Measurements from ENCODE around the gene WNK2.

WNK2 gene

DNA sequence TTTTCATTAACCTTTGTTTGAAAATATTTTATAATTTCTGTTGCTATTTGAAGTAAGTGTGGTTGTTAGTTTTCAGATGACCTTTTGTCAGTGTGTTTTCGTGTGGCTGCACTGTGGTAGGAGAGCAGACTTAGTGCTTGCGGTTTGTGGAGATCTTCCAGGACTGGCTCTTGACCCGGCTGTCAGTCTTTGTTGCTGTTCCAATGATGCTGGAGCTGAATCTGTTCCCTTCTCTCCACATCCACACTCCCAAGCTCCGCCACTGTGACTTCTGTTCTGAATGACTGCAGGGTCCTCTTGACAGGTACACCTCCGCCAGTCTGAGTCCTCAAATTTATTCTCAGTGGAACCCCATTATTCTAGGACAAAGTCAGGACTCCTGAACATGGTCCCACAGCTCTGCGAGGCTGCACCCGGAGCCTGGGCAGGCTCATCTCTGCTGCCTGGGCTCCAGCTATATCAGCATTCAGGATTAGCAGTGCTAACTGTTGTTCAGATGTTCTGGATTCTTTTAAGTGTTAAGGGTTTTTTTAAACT, 126.0 kb downstream of the WNK2 start:
- H3K27me3 ChIP-seq, result no peaks in the 10 kb centered on the region
- no peak overlapping the region for H3K27ac ChIP-seq
- intact Hi-C loops (cut with DNase I; ENCODE audit: low total_unique reads), result loop anchor here (5.0 kb wide), 1 partner anchor 153 kb away; no protein-coding TSS in a partner anchor
- no peaks in the 10 kb centered on the region for H3K4me1 ChIP-seq
- H3K9me3 ChIP-seq, result no peaks in the 10 kb centered on the region
- DNase-seq, result peak in 1 of 2 donors; percentile 20
- H3K4me3 ChIP-seq, result no peak overlapping the region
- TF ChIP-seq, protein P1, sequence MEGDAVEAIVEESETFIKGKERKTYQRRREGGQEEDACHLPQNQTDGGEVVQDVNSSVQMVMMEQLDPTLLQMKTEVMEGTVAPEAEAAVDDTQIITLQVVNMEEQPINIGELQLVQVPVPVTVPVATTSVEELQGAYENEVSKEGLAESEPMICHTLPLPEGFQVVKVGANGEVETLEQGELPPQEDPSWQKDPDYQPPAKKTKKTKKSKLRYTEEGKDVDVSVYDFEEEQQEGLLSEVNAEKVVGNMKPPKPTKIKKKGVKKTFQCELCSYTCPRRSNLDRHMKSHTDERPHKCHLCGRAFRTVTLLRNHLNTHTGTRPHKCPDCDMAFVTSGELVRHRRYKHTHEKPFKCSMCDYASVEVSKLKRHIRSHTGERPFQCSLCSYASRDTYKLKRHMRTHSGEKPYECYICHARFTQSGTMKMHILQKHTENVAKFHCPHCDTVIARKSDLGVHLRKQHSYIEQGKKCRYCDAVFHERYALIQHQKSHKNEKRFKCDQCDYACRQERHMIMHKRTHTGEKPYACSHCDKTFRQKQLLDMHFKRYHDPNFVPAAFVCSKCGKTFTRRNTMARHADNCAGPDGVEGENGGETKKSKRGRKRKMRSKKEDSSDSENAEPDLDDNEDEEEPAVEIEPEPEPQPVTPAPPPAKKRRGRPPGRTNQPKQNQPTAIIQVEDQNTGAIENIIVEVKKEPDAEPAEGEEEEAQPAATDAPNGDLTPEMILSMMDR (IDR thresholded peaks at IDR 0.05), result no peak
- H3K36me3 ChIP-seq, result no peaks in the 10 kb centered on the region

DNA sequence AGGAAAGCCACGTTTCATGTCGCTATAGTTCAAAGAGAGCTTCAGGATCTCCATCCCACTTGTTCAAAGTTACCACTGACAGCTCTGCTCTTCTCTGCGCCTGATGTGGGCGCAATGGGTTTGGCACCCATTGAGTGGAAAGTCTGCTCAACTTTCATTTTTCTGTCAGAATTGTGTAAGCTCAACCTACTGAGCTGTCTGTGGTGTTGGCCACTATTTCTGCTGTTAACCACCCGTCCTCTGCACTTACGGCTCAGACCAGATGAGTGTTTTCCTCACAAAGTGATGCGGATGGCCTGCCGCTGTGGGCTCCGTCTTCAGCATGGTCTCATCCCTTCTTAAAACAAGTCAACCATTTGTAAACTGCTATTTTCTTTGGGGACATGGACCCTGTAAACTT, 131.2 kb downstream of the WNK2 start:
- TF ChIP-seq, protein P1 (IDR thresholded peaks at IDR 0.05), result no peak
- Histone ChIP-seq H3K36me3 (no peaks in the 10 kb centered on the region), H3K4me3 (no peak overlapping the region), H3K27ac (no peak overlapping the region), H3K27me3 (peaks cover 0 to 3% of the 10 kb centered on the region in 2 donors), H3K4me1 (no peaks in the 10 kb centered on the region), H3K9me3 (no peaks in the 10 kb centered on the region)
- intact Hi-C loops (cut with DNase I; ENCODE audit: low total_unique reads), result no loop called here
- peak in 1 of 2 donors; percentile 9 for DNase-seq

GRCh38 chr9:93315960-93316359, 132.0 kb downstream of the WNK2 start:
- DNase-seq, result no peak
- Histone ChIP-seq H3K9me3 (no peaks in the 10 kb centered on the region), H3K27ac (no peak overlapping the region), H3K4me3 (no peak overlapping the region), H3K4me1 (no peaks in the 10 kb centered on the region), H3K36me3 (no peaks in the 10 kb centered on the region), H3K27me3 (peaks cover 0 to 3% of the 10 kb centered on the region in 2 donors)
- intact Hi-C loops (cut with DNase I; ENCODE audit: low total_unique reads), result no loop called here
- TF ChIP-seq, protein P1 (IDR thresholded peaks at IDR 0.05), result no peak

- H3K4me1 ChIP-seq, result no peaks in the 10 kb centered on the region
- H3K9me3 ChIP-seq, result no peaks in the 10 kb centered on the region
- no peak overlapping the region for H3K27ac ChIP-seq
- peaks cover 0 to 3% of the 10 kb centered on the region in 2 donors for H3K27me3 ChIP-seq
- peak in 1 of 2 donors; percentile 53 for DNase-seq
- TF ChIP-seq, protein P1 (IDR thresholded peaks at IDR 0.05), result no peak
- intact Hi-C loops (cut with DNase I; ENCODE audit: low total_unique reads), result no loop called here
- no peaks in the 10 kb centered on the region for H3K36me3 ChIP-seq
- no peak overlapping the region for H3K4me3 ChIP-seq
Measured at GRCh38 chr9:93316726-93317494, 133.0 kb downstream of the WNK2 start.

DNA sequence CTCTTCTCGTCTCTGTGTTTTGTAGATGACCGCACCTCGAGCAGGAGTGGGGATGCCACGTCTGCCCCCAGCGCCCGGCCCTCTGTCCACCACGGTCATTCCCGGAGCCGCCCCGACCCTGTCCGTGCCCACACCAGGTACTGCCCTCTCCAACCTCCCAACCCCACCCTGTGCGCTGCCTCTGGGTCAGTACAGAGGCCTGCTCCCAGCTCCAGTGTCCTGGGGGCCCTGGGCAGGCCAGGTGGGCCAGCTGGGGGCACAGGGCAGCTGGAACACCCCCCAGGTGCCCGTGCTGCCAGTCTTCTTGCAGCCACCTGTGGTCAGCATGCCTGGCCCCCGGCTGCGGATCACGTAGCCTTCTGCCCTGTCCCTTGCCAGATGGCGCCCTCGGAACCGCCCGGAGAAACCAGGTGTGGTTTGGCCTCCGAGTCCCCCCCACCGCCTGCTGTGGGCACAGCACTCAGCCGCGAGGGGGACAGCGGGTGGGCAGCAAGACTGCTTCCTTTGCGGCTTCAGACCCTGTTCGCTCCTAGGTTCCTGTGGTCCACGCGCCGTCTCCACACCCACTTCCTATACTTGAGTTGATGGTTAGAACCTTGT, 133.7 kb downstream of the WNK2 start:
- no peak overlapping the region for H3K4me3 ChIP-seq
- intact Hi-C loops (cut with DNase I; ENCODE audit: low total_unique reads), result no loop called here
- TF ChIP-seq, protein P1 (IDR thresholded peaks at IDR 0.05), result no peak
- H3K9me3 ChIP-seq, result no peaks in the 10 kb centered on the region
- no peak overlapping the region for H3K27ac ChIP-seq
- H3K36me3 ChIP-seq, result no peaks in the 10 kb centered on the region
- no peaks in the 10 kb centered on the region for H3K4me1 ChIP-seq
- peaks cover 0 to 3% of the 10 kb centered on the region in 2 donors for H3K27me3 ChIP-seq
- peak in 1 of 2 donors; percentile 49 for DNase-seq
